Endodermal cell (in vitro differentiated cells): Measurements from ENCODE around the gene TMCO4. TPM values are rescaled to one million over a fixed set of nuclear protein-coding genes. Genes with fewer than 3 reads are reported as not detected.

ENCODE experiments used
- DNase-seq: peaks from one replicate; pipeline ENCODE4 v3.0.0-alpha.2; 2017
- H3K27ac ChIP-seq: 2 replicates; pipeline ENCODE4 v1.5.1; 2013; ENCODE audit warnings: mild to moderate bottlenecking, low read depth, low read length, moderate library complexity
- H3K27me3 ChIP-seq: 2 replicates; pipeline ENCODE4 v1.6.1; 2013; ENCODE audit warnings: mild to moderate bottlenecking, low read length, moderate library complexity; ENCODE audit not compliant: insufficient read depth, control insufficient read depth, poor library complexity, severe bottlenecking
- H3K36me3 ChIP-seq: 2 replicates; pipeline ENCODE4 v1.7.0; 2013; ENCODE audit warnings: mild to moderate bottlenecking, low read length, moderate library complexity; ENCODE audit not compliant: control insufficient read depth, insufficient read depth
- H3K4me1 ChIP-seq: one replicate; pipeline ENCODE4 v1.7.0; 2013; ENCODE audit warnings: low read length; ENCODE audit not compliant: control insufficient read depth, insufficient read depth
- H3K4me3 ChIP-seq: 2 replicates; pipeline ENCODE4 v1.5.1; 2013; ENCODE audit warnings: mild to moderate bottlenecking, low read length, moderate library complexity
- H3K9ac ChIP-seq: 2 replicates; pipeline ENCODE4 v1.6.1; 2013; ENCODE audit warnings: mild to moderate bottlenecking, low read length, moderate library complexity; ENCODE audit not compliant: poor library complexity, severe bottlenecking; ENCODE audit errors: extremely low read depth
- H3K9me3 ChIP-seq: 2 replicates; pipeline ENCODE4 v1.6.1; 2013; ENCODE audit warnings: mild to moderate bottlenecking, low read length, moderate library complexity; ENCODE audit not compliant: control insufficient read depth
- H3K27ac Mint-ChIP-seq: 2 replicates; pipeline ENCODE4 v1.8.0; 2020; ENCODE audit warnings: mixed read lengths
- H3K27me3 Mint-ChIP-seq: 2 replicates; pipeline ENCODE4 v1.8.0; 2021; ENCODE audit warnings: mild to moderate bottlenecking, mixed read lengths; ENCODE audit not compliant: insufficient read depth
- H3K36me3 Mint-ChIP-seq: 2 replicates; pipeline ENCODE4 v1.8.0; 2020; ENCODE audit warnings: low read depth, mixed read lengths
- H3K4me1 Mint-ChIP-seq: 2 replicates; pipeline ENCODE4 v1.8.0; 2020; ENCODE audit warnings: mixed read lengths
- H3K4me3 Mint-ChIP-seq: 2 replicates; pipeline ENCODE4 v1.8.0; 2020; ENCODE audit warnings: mild to moderate bottlenecking, moderate library complexity, mixed read lengths
- H3K9me3 Mint-ChIP-seq: 2 replicates; pipeline ENCODE4 v1.8.0; 2020; ENCODE audit warnings: mild to moderate bottlenecking, mixed read lengths
- WGBS, 2 experiments: methylation state at CpG; one replicate each; pipeline versions ENCODE4 v1.1.5 to v1.1.7; 2013; ENCODE audit warnings: missing lambda C conversion rate in 2 of 2, mixed read lengths in 1 of 2; ENCODE audit not compliant: insufficient coverage in 1 of 2, insufficient read length in 1 of 2; 5-methylcytosine and 5-hydroxymethylcytosine counted together
- total RNA-seq, 2 donors: library from RNA; stranded (reverse); fragmentation: NEBNext Ultra II Directional in 1 of 2; extraction: Animal tissue kit (Norgen Biotek cat#: 25700) in 1 of 2; gene quantifications; 2 replicates in 1 of 2; 3 replicates in 1 of 2; pipeline ENCODE4 v1.2.1, GENCODE V29; 2021
- TF ChIP-seq, protein P1 (sequence below): fragments of 200-600 bp; sonication (generic); conservative IDR thresholded peaks from 2 replicates; pipeline ENCODE4 v1.5.0; 2021; ENCODE audit warnings: antibody characterized with exemption, mild to moderate bottlenecking

TMCO4 gene
- total RNA-seq, 2 donors from 2014 or later: 6.2 to 6.6 TPM

DNA sequence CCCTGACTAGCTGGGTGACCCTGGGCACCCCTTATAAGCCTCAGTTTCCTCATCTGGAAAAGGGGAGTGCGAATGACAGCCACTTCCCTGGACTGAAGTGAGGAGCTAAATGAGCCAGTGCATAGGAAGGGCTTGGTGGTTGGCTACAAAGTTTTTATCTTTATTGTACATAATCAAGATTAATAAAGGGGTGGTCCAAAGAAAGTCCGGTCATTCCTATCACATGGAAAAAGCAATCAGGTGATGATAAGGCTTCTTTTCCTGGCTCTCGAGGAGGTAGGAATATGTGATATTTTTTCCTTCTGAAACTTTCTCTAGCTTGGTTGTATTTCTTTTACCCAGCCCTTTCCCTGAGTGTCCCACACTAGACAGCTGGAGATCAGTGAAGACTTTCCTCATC, 56.5 kb downstream of the TMCO4 start:
- no peak overlapping the region for H3K4me3 Mint-ChIP-seq
- peaks cover 2% of the 10 kb centered on the region for H3K27me3 Mint-ChIP-seq

DNA sequence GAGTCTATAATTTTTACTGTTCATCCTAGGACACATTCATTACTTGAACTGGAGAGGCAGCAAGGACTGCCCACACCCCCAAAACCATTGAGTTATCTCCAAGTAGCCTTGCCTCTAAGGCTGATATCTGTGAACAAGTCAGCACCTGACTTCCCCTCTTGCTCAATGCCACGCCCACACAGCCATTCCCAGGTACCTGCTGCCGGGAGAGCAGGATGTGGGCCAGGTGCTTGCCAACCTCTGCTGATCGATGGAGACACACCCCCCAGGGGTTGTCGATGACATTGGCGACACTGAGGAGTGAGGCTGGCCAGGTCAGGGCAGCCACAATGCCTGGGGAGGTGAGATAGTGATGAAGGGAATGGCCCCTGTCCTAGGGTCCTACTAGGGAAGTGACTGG, 60.1 kb downstream of the TMCO4 start:
- no peak for DNase-seq
- no peak overlapping the region for H3K4me3 Mint-ChIP-seq
- H3K9me3 ChIP-seq: no peaks in the 10 kb centered on the region
- peaks cover 3% of the 10 kb centered on the region for H3K9me3 Mint-ChIP-seq
- WGBS, 2 experiments: 92 to 100% methylated on average over 2 to 5 of the region's 5 CpGs
- H3K4me3 ChIP-seq: no peak overlapping the region
- no peaks in the 10 kb centered on the region for H3K4me1 ChIP-seq
- H3K36me3 Mint-ChIP-seq: no peaks in the 10 kb centered on the region
- H3K27ac Mint-ChIP-seq: no peak overlapping the region
- H3K9ac ChIP-seq: no peak overlapping the region
- H3K4me1 Mint-ChIP-seq: peaks cover 2% of the 10 kb centered on the region
- H3K27me3 ChIP-seq: peaks cover 29% of the 10 kb centered on the region
- H3K36me3 ChIP-seq: no peaks in the 10 kb centered on the region
- TF ChIP-seq, protein P1, sequence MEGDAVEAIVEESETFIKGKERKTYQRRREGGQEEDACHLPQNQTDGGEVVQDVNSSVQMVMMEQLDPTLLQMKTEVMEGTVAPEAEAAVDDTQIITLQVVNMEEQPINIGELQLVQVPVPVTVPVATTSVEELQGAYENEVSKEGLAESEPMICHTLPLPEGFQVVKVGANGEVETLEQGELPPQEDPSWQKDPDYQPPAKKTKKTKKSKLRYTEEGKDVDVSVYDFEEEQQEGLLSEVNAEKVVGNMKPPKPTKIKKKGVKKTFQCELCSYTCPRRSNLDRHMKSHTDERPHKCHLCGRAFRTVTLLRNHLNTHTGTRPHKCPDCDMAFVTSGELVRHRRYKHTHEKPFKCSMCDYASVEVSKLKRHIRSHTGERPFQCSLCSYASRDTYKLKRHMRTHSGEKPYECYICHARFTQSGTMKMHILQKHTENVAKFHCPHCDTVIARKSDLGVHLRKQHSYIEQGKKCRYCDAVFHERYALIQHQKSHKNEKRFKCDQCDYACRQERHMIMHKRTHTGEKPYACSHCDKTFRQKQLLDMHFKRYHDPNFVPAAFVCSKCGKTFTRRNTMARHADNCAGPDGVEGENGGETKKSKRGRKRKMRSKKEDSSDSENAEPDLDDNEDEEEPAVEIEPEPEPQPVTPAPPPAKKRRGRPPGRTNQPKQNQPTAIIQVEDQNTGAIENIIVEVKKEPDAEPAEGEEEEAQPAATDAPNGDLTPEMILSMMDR: no peak
- no peak overlapping the region for H3K27ac ChIP-seq
- peaks cover 7% of the 10 kb centered on the region for H3K27me3 Mint-ChIP-seq

More for the DNA sequence above, 56.5 kb downstream of the TMCO4 start:
- no peaks in the 10 kb centered on the region for H3K9me3 Mint-ChIP-seq
- DNase-seq: no peak
- Histone ChIP-seq H3K4me3 (no peak overlapping the region), H3K4me1 (no peaks in the 10 kb centered on the region), H3K27me3 (peaks cover 15% of the 10 kb centered on the region), H3K9me3 (no peaks in the 10 kb centered on the region), H3K27ac (no peak overlapping the region), H3K36me3 (no peaks in the 10 kb centered on the region), H3K9ac (no peak overlapping the region)
- no peaks in the 10 kb centered on the region for H3K4me1 Mint-ChIP-seq
- no peak overlapping the region for H3K27ac Mint-ChIP-seq
- TF ChIP-seq, protein P1: no peak
- peaks cover 3% of the 10 kb centered on the region for H3K36me3 Mint-ChIP-seq
- 92 to 100% methylated on average over 1 to 3 of the region's 3 CpGs for WGBS, 2 experiments

DNA sequence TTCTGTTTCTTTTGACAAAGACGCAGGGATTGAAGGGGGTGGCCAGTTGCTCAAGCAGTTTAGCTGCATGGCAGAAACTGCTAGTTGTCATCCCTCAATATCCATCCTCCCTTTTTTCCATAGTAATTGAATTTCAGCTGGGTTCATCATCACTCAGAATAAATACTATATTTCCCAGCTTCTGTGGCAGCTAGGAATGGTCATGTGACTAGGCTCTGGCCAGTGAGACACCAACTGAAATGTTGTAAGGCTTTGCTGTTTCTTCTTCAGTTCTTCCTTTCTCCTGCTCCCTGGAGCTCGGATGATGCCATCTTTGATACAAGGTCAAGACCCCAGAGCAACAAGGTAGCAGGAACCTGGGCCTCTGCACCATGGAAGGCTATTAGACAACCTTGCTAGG, 61.0 kb downstream of the TMCO4 start:
- Mint-ChIP-seq H3K36me3 (no peaks in the 10 kb centered on the region), H3K4me1 (peaks cover 2% of the 10 kb centered on the region), H3K27me3 (peaks cover 14% of the 10 kb centered on the region), H3K27ac (no peak overlapping the region), H3K4me3 (no peak overlapping the region), H3K9me3 (peaks cover 3% of the 10 kb centered on the region)
- H3K36me3 ChIP-seq: no peaks in the 10 kb centered on the region
- DNase-seq: no peak
- H3K9me3 ChIP-seq: no peaks in the 10 kb centered on the region
- TF ChIP-seq, protein P1: no peak
- no peak overlapping the region for H3K9ac ChIP-seq
- no peak overlapping the region for H3K27ac ChIP-seq
- 90 to 100% methylated on average over 2 of the region's 2 CpGs for WGBS, 2 experiments
- no peak overlapping the region for H3K4me3 ChIP-seq
- H3K27me3 ChIP-seq: peaks cover 29% of the 10 kb centered on the region
- H3K4me1 ChIP-seq: no peaks in the 10 kb centered on the region
